ENCODE measurements around the gene CACNA1I. TPM values are rescaled to one million over a fixed set of nuclear protein-coding genes. Genes with fewer than 3 reads are reported as not detected.

Gene CACNA1I
- total and polyA plus RNA-seq, 2 donors from 2014 or later = 0.63 TPM; not detected in 1

DNA sequence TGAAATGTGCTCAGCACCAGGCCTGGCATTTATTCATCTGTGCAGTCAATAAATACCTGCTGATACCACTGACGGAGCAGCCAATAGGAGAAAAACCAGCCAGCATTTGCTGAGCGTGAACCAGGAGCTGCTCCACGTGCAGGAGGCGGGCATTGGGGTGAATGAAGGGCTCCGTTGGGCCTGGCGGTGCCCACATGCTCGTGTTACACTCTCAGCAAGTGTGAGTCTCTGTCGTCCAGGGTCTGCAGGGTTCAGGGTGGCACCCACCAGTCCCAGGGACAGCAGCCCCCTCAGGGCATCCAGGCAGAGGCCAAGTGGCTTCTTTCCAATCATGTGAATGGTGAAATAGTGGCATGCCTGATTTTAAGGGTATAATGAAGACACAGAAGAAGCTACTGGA lies 33.8 kb upstream of the CACNA1I start:
- Histone ChIP-seq H3K4me3 (ENCODE audit: low read length in 3 of 3) (no peak overlapping the region), H3K36me3 (ENCODE audit: control insufficient read depth in 2 of 3, insufficient read depth in 3 of 3, low read length in 3 of 3) (no peaks in the 10 kb centered on the region), H3K4me1 (ENCODE audit: control insufficient read depth in 2 of 3, insufficient read depth in 2 of 3, low read depth in 1 of 3, low read length in 3 of 3) (peaks cover 0 to 7% (median 4%) of the 10 kb centered on the region in 3 donors), H3K9ac (ENCODE audit: low read length in 3 of 3) (no peak overlapping the region), H3K9me3 (ENCODE audit: control insufficient read depth in 2 of 3, insufficient read depth in 1 of 3, low read length in 3 of 3) (no peaks in the 10 kb centered on the region), H3K27me3 (ENCODE audit: control insufficient read depth, insufficient read depth, low read length) (no peaks in the 10 kb centered on the region), H3K27ac (ENCODE audit: low read depth in 2 of 2, low read length in 2 of 2) (no peak overlapping the region)
- TF ChIP-seq CTCF (IDR thresholded peaks at IDR 0.05; ENCODE audit: borderline replicate concordance, extremely low read depth, insufficient read depth) = no peak
- FAIRE-seq = no peak
- DNase-seq = no peak
- intact Hi-C loops (cut with DNase I) = loop anchor here (10.0 kb wide), 1 partner anchor 488 kb away; no protein-coding TSS in a partner anchor

GRCh38 chr22:39537975-39538374 lies 32.6 kb upstream of the CACNA1I start:
- Histone ChIP-seq H3K4me3 (ENCODE audit: low read length in 3 of 3) (no peak overlapping the region), H3K4me1 (ENCODE audit: control insufficient read depth in 2 of 3, insufficient read depth in 2 of 3, low read depth in 1 of 3, low read length in 3 of 3) (peaks cover 0 to 3% (median 0%) of the 10 kb centered on the region in 3 donors), H3K9ac (ENCODE audit: low read length in 3 of 3) (no peak overlapping the region), H3K36me3 (ENCODE audit: control insufficient read depth in 2 of 3, insufficient read depth in 3 of 3, low read length in 3 of 3) (no peaks in the 10 kb centered on the region), H3K9me3 (ENCODE audit: control insufficient read depth in 2 of 3, insufficient read depth in 1 of 3, low read length in 3 of 3) (no peaks in the 10 kb centered on the region), H3K27ac (ENCODE audit: low read depth in 2 of 2, low read length in 2 of 2) (no peak overlapping the region), H3K27me3 (ENCODE audit: control insufficient read depth, insufficient read depth, low read length) (no peaks in the 10 kb centered on the region)
- DNase-seq = no peak
- no peak for TF ChIP-seq CTCF (IDR thresholded peaks at IDR 0.05; ENCODE audit: borderline replicate concordance, extremely low read depth, insufficient read depth)
- intact Hi-C loops (cut with DNase I) = loop anchor here (10.0 kb wide), 1 partner anchor 487 kb away; no protein-coding TSS in a partner anchor
- no peak for FAIRE-seq

- DNase-seq (peak in 1 of 5 donors; percentile 34), FAIRE-seq (no peak)
- Histone ChIP-seq H3K4me3 (ENCODE audit: low read length in 3 of 3) (no peak overlapping the region), H3K27me3 (ENCODE audit: control insufficient read depth, insufficient read depth, low read length) (no peaks in the 10 kb centered on the region), H3K27ac (ENCODE audit: low read depth in 2 of 2, low read length in 2 of 2) (no peak overlapping the region), H3K4me1 (ENCODE audit: control insufficient read depth in 2 of 3, insufficient read depth in 2 of 3, low read depth in 1 of 3, low read length in 3 of 3) (no peaks in the 10 kb centered on the region), H3K36me3 (ENCODE audit: control insufficient read depth in 2 of 3, insufficient read depth in 3 of 3, low read length in 3 of 3) (no peaks in the 10 kb centered on the region), H3K9ac (ENCODE audit: low read length in 3 of 3) (no peak overlapping the region), H3K9me3 (ENCODE audit: control insufficient read depth in 2 of 3, insufficient read depth in 1 of 3, low read length in 3 of 3) (no peaks in the 10 kb centered on the region)
- intact Hi-C loops (cut with DNase I) = no loop called here
- TF ChIP-seq CTCF (IDR thresholded peaks at IDR 0.05; ENCODE audit: borderline replicate concordance, extremely low read depth, insufficient read depth) = no peak
Measured at GRCh38 chr22:39543095-39543494, 27.5 kb upstream of the CACNA1I start.
